HG03095 (cell line): ENCODE results near the gene FBLN1.

Experiments
- ATAC-seq: cut with Tn5 transposase; IDR thresholded peaks from one replicate; pipeline ENCODE4 v1.9.1; 2021; ENCODE audit warnings: moderate library complexity; ENCODE audit not compliant: unreplicated experiment

Gene FBLN1

GRCh38 chr22:45503816-45504372 lies 1.2 kb downstream of the FBLN1 start:
- ATAC-seq, result no peak

- no peak for ATAC-seq
Measured at GRCh38 chr22:45504373-45505341, 2.0 kb downstream of the FBLN1 start.

GRCh38 chr22:45505991-45506747 lies 3.5 kb downstream of the FBLN1 start:
- no peak for ATAC-seq

GRCh38 chr22:45506816-45507360 lies 4.2 kb downstream of the FBLN1 start:
- no peak for ATAC-seq

GRCh38 chr22:45507798-45508197 lies 5.1 kb downstream of the FBLN1 start:
- no peak for ATAC-seq

GRCh38 chr22:45508814-45509213 lies 6.1 kb downstream of the FBLN1 start:
- ATAC-seq, result no peak

- no peak for ATAC-seq
Measured at GRCh38 chr22:45510376-45511232, 7.9 kb downstream of the FBLN1 start.

- no peak for ATAC-seq
Measured at GRCh38 chr22:45511847-45512261, 9.2 kb downstream of the FBLN1 start.

GRCh38 chr22:45512363-45512762 lies 9.7 kb downstream of the FBLN1 start:
- ATAC-seq, result no peak

GRCh38 chr22:45515676-45516075 lies 13.0 kb downstream of the FBLN1 start:
- ATAC-seq, result no peak

- ATAC-seq, result no peak
Measured at GRCh38 chr22:45516163-45516562, 13.5 kb downstream of the FBLN1 start.

GRCh38 chr22:45516923-45517675 lies 14.4 kb downstream of the FBLN1 start:
- ATAC-seq, result no peak

GRCh38 chr22:45518136-45518535 lies 15.5 kb downstream of the FBLN1 start:
- ATAC-seq, result no peak

GRCh38 chr22:45518580-45518991 lies 15.9 kb downstream of the FBLN1 start:
- ATAC-seq, result no peak

- ATAC-seq, result no peak
Measured at GRCh38 chr22:45521178-45521577, 18.5 kb downstream of the FBLN1 start.

- no peak for ATAC-seq
Measured at GRCh38 chr22:45522462-45522861, 19.8 kb downstream of the FBLN1 start.

GRCh38 chr22:45524157-45524556 lies 21.5 kb downstream of the FBLN1 start:
- ATAC-seq, result no peak

GRCh38 chr22:45524966-45525365 lies 22.3 kb downstream of the FBLN1 start:
- no peak for ATAC-seq

- ATAC-seq, result no peak
Measured at GRCh38 chr22:45525480-45525879, 22.8 kb downstream of the FBLN1 start.

GRCh38 chr22:45526281-45526680 lies 23.6 kb downstream of the FBLN1 start:
- ATAC-seq, result no peak
